ENCODE data around the gene PPIP5K2. TPM values are rescaled to one million over a fixed set of nuclear protein-coding genes. Genes with fewer than 3 reads are reported as not detected.
"Not testable (repeated sequence)": the region's sequence is repeated elsewhere in the genome, so short reads cannot be mapped to it uniquely, and the experiment has no call there.

The PPIP5K2 gene
- total RNA-seq, 1 experiment from 2014 or later: 73.4 TPM

- H3K27ac ChIP-seq (ENCODE audit: low read length): no peak overlapping the region
- H3K4me1 ChIP-seq (ENCODE audit: low read length): peaks cover 13% of the 10 kb centered on the region
- H3K27me3 ChIP-seq (ENCODE audit: low read length): no peaks in the 10 kb centered on the region
- no peak overlapping the region for H3K4me3 ChIP-seq (ENCODE audit: low read length)
- no peak overlapping the region for H3K4me2 ChIP-seq (ENCODE audit: low read depth, low read length, poor library complexity, severe bottlenecking)
- peaks cover 92% of the 10 kb centered on the region for H3K79me2 ChIP-seq (ENCODE audit: low read length)
- DNase-seq: no peak
- no peaks in the 10 kb centered on the region for H4K20me1 ChIP-seq (ENCODE audit: insufficient read depth, low read depth, low read length)
- no peaks in the 10 kb centered on the region for H3K9me3 ChIP-seq (ENCODE audit: low read length)
- peaks cover 19% of the 10 kb centered on the region for H3K36me3 ChIP-seq (ENCODE audit: insufficient read depth, low read length)
- H3K9ac ChIP-seq (ENCODE audit: low read length): no peak overlapping the region
- H3K9me2 ChIP-seq (replicated peaks; ENCODE audit: insufficient read depth, low read length): no peaks in the 10 kb centered on the region
- H2AFZ ChIP-seq (ENCODE audit: low read length): no peak overlapping the region
Measured at GRCh38 chr5:103127292-103127817, 7.3 kb downstream of the PPIP5K2 start.

GRCh38 chr5:103128202-103128601, 8.1 kb downstream of the PPIP5K2 start:
- Histone ChIP-seq H3K4me2 (ENCODE audit: low read depth, low read length, poor library complexity, severe bottlenecking) (no peak overlapping the region), H3K27ac (ENCODE audit: low read length) (no peak overlapping the region), H4K20me1 (ENCODE audit: insufficient read depth, low read depth, low read length) (no peaks in the 10 kb centered on the region), H3K9me3 (ENCODE audit: low read length) (no peaks in the 10 kb centered on the region), H3K36me3 (ENCODE audit: insufficient read depth, low read length) (peaks cover 11% of the 10 kb centered on the region), H3K9ac (ENCODE audit: low read length) (no peak overlapping the region), H3K4me3 (ENCODE audit: low read length) (no peak overlapping the region), H3K27me3 (ENCODE audit: low read length) (no peaks in the 10 kb centered on the region), H3K9me2 (replicated peaks; ENCODE audit: insufficient read depth, low read length) (no peaks in the 10 kb centered on the region), H2AFZ (ENCODE audit: low read length) (no peak overlapping the region), H3K4me1 (ENCODE audit: low read length) (peaks cover 4% of the 10 kb centered on the region), H3K79me2 (ENCODE audit: low read length) (peaks cover 90% of the 10 kb centered on the region)
- no peak for DNase-seq

DNA sequence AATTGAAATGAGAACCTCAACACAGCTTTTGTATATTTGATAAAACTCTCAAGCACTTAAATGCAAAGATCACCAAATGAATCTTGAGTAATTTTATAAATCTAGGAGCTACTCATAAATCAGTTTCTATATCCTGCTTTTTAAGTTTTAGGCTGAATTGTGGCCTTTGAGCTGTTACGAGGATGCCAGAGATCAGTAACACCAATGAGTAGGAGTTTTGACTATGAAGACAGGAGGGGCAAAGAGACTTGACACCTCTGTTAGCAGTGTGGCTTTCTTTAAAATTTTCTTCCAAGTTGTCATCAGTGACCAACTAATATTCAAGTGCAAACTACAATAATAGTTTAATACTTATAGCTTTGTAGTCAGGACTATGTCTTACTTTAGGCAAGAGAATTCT, 12.6 kb downstream of the PPIP5K2 start:
- peaks cover 20% of the 10 kb centered on the region; the same call in 1 of the 2 replicates for H3K36me3 ChIP-seq (ENCODE audit: insufficient read depth, low read length)
- no peaks in the 10 kb centered on the region for H3K27me3 ChIP-seq (ENCODE audit: low read length)
- H3K9ac ChIP-seq (ENCODE audit: low read length): no peak overlapping the region
- H3K79me2 ChIP-seq (ENCODE audit: low read length): peaks cover 62% of the 10 kb centered on the region
- H3K4me2 ChIP-seq (ENCODE audit: low read depth, low read length, poor library complexity, severe bottlenecking): no peak overlapping the region
- no peaks in the 10 kb centered on the region for H3K4me1 ChIP-seq (ENCODE audit: low read length)
- H4K20me1 ChIP-seq (ENCODE audit: insufficient read depth, low read depth, low read length): no peaks in the 10 kb centered on the region
- no peak overlapping the region for H2AFZ ChIP-seq (ENCODE audit: low read length)
- H3K9me3 ChIP-seq (ENCODE audit: low read length): no peaks in the 10 kb centered on the region
- no peak for DNase-seq
- no peak overlapping the region for H3K4me3 ChIP-seq (ENCODE audit: low read length)
- no peak overlapping the region for H3K27ac ChIP-seq (ENCODE audit: low read length)
- no peaks in the 10 kb centered on the region for H3K9me2 ChIP-seq (replicated peaks; ENCODE audit: insufficient read depth, low read length)

GRCh38 chr5:103133231-103133630, 13.1 kb downstream of the PPIP5K2 start:
- H2AFZ ChIP-seq (ENCODE audit: low read length): no peak overlapping the region
- no peak for DNase-seq
- H4K20me1 ChIP-seq (ENCODE audit: insufficient read depth, low read depth, low read length): no peaks in the 10 kb centered on the region
- peaks cover 57% of the 10 kb centered on the region for H3K79me2 ChIP-seq (ENCODE audit: low read length)
- peaks cover 20% of the 10 kb centered on the region; the same call in 1 of the 2 replicates for H3K36me3 ChIP-seq (ENCODE audit: insufficient read depth, low read length)
- no peaks in the 10 kb centered on the region for H3K9me2 ChIP-seq (replicated peaks; ENCODE audit: insufficient read depth, low read length)
- no peaks in the 10 kb centered on the region for H3K9me3 ChIP-seq (ENCODE audit: low read length)
- no peaks in the 10 kb centered on the region for H3K27me3 ChIP-seq (ENCODE audit: low read length)
- H3K4me2 ChIP-seq (ENCODE audit: low read depth, low read length, poor library complexity, severe bottlenecking): no peak overlapping the region
- H3K27ac ChIP-seq (ENCODE audit: low read length): no peak overlapping the region
- no peak overlapping the region for H3K4me3 ChIP-seq (ENCODE audit: low read length)
- no peak overlapping the region for H3K9ac ChIP-seq (ENCODE audit: low read length)
- no peaks in the 10 kb centered on the region for H3K4me1 ChIP-seq (ENCODE audit: low read length)

DNA sequence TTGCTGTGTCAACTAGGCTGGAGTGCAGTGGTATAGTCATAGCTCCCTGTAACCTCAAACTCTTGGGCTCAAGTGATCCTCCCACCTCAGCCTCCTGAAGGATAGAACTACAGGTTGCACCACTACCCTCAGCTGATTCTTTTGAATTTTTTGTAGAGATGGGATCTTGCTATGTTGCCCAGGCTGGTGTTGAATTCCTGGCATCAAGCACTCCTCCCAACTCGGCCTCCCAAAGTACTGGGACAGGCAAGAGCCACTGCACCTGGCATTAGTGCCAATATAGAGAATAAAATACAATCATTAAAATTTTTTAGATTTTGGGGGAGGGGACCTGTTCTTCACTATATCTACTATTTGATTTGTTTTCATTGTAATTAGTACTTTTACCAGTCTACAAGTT, 15.4 kb downstream of the PPIP5K2 start:
- no peaks in the 10 kb centered on the region for H4K20me1 ChIP-seq (ENCODE audit: insufficient read depth, low read depth, low read length)
- no peaks in the 10 kb centered on the region for H3K4me1 ChIP-seq (ENCODE audit: low read length)
- no peak overlapping the region for H3K27ac ChIP-seq (ENCODE audit: low read length)
- DNase-seq: no peak
- H3K79me2 ChIP-seq (ENCODE audit: low read length): peaks cover 35% of the 10 kb centered on the region
- H3K27me3 ChIP-seq (ENCODE audit: low read length): no peaks in the 10 kb centered on the region
- no peak overlapping the region for H2AFZ ChIP-seq (ENCODE audit: low read length)
- no peak overlapping the region for H3K9ac ChIP-seq (ENCODE audit: low read length)
- peaks cover 23% of the 10 kb centered on the region for H3K36me3 ChIP-seq (ENCODE audit: insufficient read depth, low read length)
- H3K4me3 ChIP-seq (ENCODE audit: low read length): no peak overlapping the region
- no peaks in the 10 kb centered on the region for H3K9me2 ChIP-seq (replicated peaks; ENCODE audit: insufficient read depth, low read length)
- H3K4me2 ChIP-seq (ENCODE audit: low read depth, low read length, poor library complexity, severe bottlenecking): no peak overlapping the region
- H3K9me3 ChIP-seq (ENCODE audit: low read length): no peaks in the 10 kb centered on the region

DNA sequence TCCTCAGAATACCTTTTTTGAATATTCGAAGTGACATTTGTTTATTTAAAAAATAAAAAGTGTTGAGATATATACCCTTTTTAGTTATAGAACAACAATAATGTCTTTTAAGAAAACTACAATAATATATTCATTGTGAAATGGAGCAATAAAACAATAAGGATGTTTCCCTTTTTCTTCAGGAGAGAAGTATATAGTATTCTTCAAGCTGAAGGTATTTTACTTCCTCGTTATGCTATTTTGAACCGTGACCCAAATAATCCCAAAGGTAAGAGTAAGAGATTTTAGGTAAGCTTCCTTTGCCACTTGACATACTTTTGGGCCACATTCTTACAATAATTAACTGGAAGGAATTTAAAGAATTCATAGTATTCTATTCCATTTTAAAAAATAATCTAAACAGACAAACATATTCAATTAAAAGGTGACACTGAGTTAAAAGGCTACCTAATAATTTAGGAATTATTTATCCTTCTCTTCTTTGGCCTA, 18.1 kb downstream of the PPIP5K2 start:
- Histone ChIP-seq H3K4me3 (ENCODE audit: low read length) (no peak overlapping the region), H3K27ac (ENCODE audit: low read length) (no peak overlapping the region), H3K79me2 (ENCODE audit: low read length) (peaks cover 16% of the 10 kb centered on the region), H3K9me2 (replicated peaks; ENCODE audit: insufficient read depth, low read length) (no peaks in the 10 kb centered on the region), H2AFZ (ENCODE audit: low read length) (no peak overlapping the region), H3K9me3 (ENCODE audit: low read length) (no peaks in the 10 kb centered on the region), H4K20me1 (ENCODE audit: insufficient read depth, low read depth, low read length) (no peaks in the 10 kb centered on the region), H3K9ac (ENCODE audit: low read length) (no peak overlapping the region), H3K4me1 (ENCODE audit: low read length) (no peaks in the 10 kb centered on the region), H3K36me3 (ENCODE audit: insufficient read depth, low read length) (peaks cover 22% of the 10 kb centered on the region), H3K27me3 (ENCODE audit: low read length) (no peaks in the 10 kb centered on the region), H3K4me2 (ENCODE audit: low read depth, low read length, poor library complexity, severe bottlenecking) (no peak overlapping the region)
- no peak for DNase-seq

GRCh38 chr5:103139264-103139865, 19.3 kb downstream of the PPIP5K2 start:
- no peak overlapping the region for H3K9ac ChIP-seq (ENCODE audit: low read length)
- no peak overlapping the region for H3K27ac ChIP-seq (ENCODE audit: low read length)
- no peak overlapping the region for H3K4me3 ChIP-seq (ENCODE audit: low read length)
- H2AFZ ChIP-seq (ENCODE audit: low read length): no peak overlapping the region
- H3K9me3 ChIP-seq (ENCODE audit: low read length): no peaks in the 10 kb centered on the region
- H3K4me2 ChIP-seq (ENCODE audit: low read depth, low read length, poor library complexity, severe bottlenecking): no peak overlapping the region
- peaks cover 10% of the 10 kb centered on the region for H3K79me2 ChIP-seq (ENCODE audit: low read length)
- H3K36me3 ChIP-seq (ENCODE audit: insufficient read depth, low read length): peaks cover 17% of the 10 kb centered on the region
- peak; percentile 93 for DNase-seq
- H3K9me2 ChIP-seq (replicated peaks; ENCODE audit: insufficient read depth, low read length): no peaks in the 10 kb centered on the region
- no peaks in the 10 kb centered on the region for H3K4me1 ChIP-seq (ENCODE audit: low read length)
- no peaks in the 10 kb centered on the region for H4K20me1 ChIP-seq (ENCODE audit: insufficient read depth, low read depth, low read length)
- H3K27me3 ChIP-seq (ENCODE audit: low read length): no peaks in the 10 kb centered on the region

GRCh38 chr5:103142132-103142531, 22.0 kb downstream of the PPIP5K2 start:
- not testable (repeated sequence) for DNase-seq

More at GRCh38 chr5:103142132-103142531, 22.0 kb downstream of the PPIP5K2 start:
- not testable (repeated sequence) for H3K4me2 ChIP-seq (ENCODE audit: low read depth, low read length, poor library complexity, severe bottlenecking); H3K4me1 ChIP-seq (ENCODE audit: low read length); H3K36me3 ChIP-seq (ENCODE audit: insufficient read depth, low read length); H4K20me1 ChIP-seq (ENCODE audit: insufficient read depth, low read depth, low read length); H3K27ac ChIP-seq (ENCODE audit: low read length); H2AFZ ChIP-seq (ENCODE audit: low read length); H3K4me3 ChIP-seq (ENCODE audit: low read length); H3K9ac ChIP-seq (ENCODE audit: low read length); H3K79me2 ChIP-seq (ENCODE audit: low read length); H3K9me3 ChIP-seq (ENCODE audit: low read length); H3K9me2 ChIP-seq (replicated peaks; ENCODE audit: insufficient read depth, low read length); H3K27me3 ChIP-seq (ENCODE audit: low read length)
